ENCODE data around the gene LTB4R2. TPM values are rescaled to one million over a fixed set of nuclear protein-coding genes. Genes with fewer than 3 reads are reported as not detected.

Gene LTB4R2
- 10 to 100 TPM; 21.5 to 23.4 TPM for total RNA-seq

GRCh38 chr14:24309538-24310264 lies at the start of gene LTB4R2:
TSS of gene LTB4R2 (plus strand) at chr14:24310140. CDS start at chr14:24310665, 525 bp downstream.
- no peaks in the 10 kb centered on the region for H3K9me3 Mint-ChIP-seq
- ATAC-seq (replicated peaks in 1 of 2), result no peak

GRCh38 chr14:24260780-24261157 lies 49.2 kb upstream of the LTB4R2 start:
- ATAC-seq (replicated peaks in 1 of 2), result no peak
- DNase-seq, result no peak
- Mint-ChIP-seq H3K36me3 (ENCODE audit: insufficient read depth in 2 of 2) (no peaks in the 10 kb centered on the region), H3K9me3 (no peaks in the 10 kb centered on the region), H3K4me3 (no peak overlapping the region), H3K4me1 (ENCODE audit: low read depth) (no peaks in the 10 kb centered on the region), H3K27me3 (ENCODE audit: low read depth) (no peaks in the 10 kb centered on the region), H3K27ac (no peak overlapping the region)

More at GRCh38 chr14:24309538-24310264, at the start of gene LTB4R2:
- H3K4me1 Mint-ChIP-seq (ENCODE audit: low read depth), result peaks cover 68% of the 10 kb centered on the region
- no peaks in the 10 kb centered on the region for H3K27me3 Mint-ChIP-seq (ENCODE audit: low read depth)
- peak within 1 kb of the TSS; percentile 85 to 86 for H3K4me3 Mint-ChIP-seq
- no peak within 1 kb of the TSS for H3K27ac Mint-ChIP-seq
- no peak for DNase-seq
- H3K36me3 Mint-ChIP-seq (ENCODE audit: insufficient read depth in 2 of 2), result peaks cover 5 to 25% of the 10 kb centered on the region in 2 donors

- Mint-ChIP-seq H3K9me3 (no peaks in the 10 kb centered on the region), H3K36me3 (ENCODE audit: insufficient read depth in 2 of 2) (no peaks in the 10 kb centered on the region), H3K27me3 (ENCODE audit: low read depth) (no peaks in the 10 kb centered on the region), H3K27ac (no peak overlapping the region), H3K4me1 (ENCODE audit: low read depth) (no peaks in the 10 kb centered on the region), H3K4me3 (no peak overlapping the region)
- DNase-seq (no peak), ATAC-seq (replicated peaks in 1 of 2) (no peak)
Observed at GRCh38 chr14:24261256-24261968, 48.5 kb upstream of the LTB4R2 start.

GRCh38 chr14:24261969-24262327 lies 48.0 kb upstream of the LTB4R2 start:
- H3K4me1 Mint-ChIP-seq (ENCODE audit: low read depth), result no peaks in the 10 kb centered on the region
- no peak for ATAC-seq (replicated peaks in 1 of 2)
- peaks cover under 1 to 2% of the 10 kb centered on the region in 2 donors for H3K36me3 Mint-ChIP-seq (ENCODE audit: insufficient read depth in 2 of 2)
- H3K27ac Mint-ChIP-seq, result no peak overlapping the region
- no peak for DNase-seq
- H3K27me3 Mint-ChIP-seq (ENCODE audit: low read depth), result no peaks in the 10 kb centered on the region
- H3K9me3 Mint-ChIP-seq, result no peaks in the 10 kb centered on the region
- H3K4me3 Mint-ChIP-seq, result no peak overlapping the region

GRCh38 chr14:24262821-24263733 lies 46.9 kb upstream of the LTB4R2 start, which contains the start of gene TGM1:
TSS of gene TGM1 (minus strand) at chr14:24263177. CDS start at chr14:24262352, 825 bp downstream.
- peaks cover 2 to 4% of the 10 kb centered on the region in 2 donors for H3K36me3 Mint-ChIP-seq (ENCODE audit: insufficient read depth in 2 of 2)
- ATAC-seq (replicated peaks in 1 of 2), result no peak
- H3K9me3 Mint-ChIP-seq, result no peaks in the 10 kb centered on the region

GRCh38 chr14:24263848-24264247 lies 46.1 kb upstream of the LTB4R2 start:
- H3K36me3 Mint-ChIP-seq (ENCODE audit: insufficient read depth in 2 of 2), result peaks cover 2 to 4% of the 10 kb centered on the region in 2 donors

More at GRCh38 chr14:24262821-24263733, 46.9 kb upstream of the LTB4R2 start, which contains the start of gene TGM1:
- no peak within 1 kb of the TSS for H3K4me3 Mint-ChIP-seq
- no peaks in the 10 kb centered on the region for H3K27me3 Mint-ChIP-seq (ENCODE audit: low read depth)
- H3K27ac Mint-ChIP-seq, result no peak within 1 kb of the TSS
- DNase-seq, result no peak
- H3K4me1 Mint-ChIP-seq (ENCODE audit: low read depth), result no peaks in the 10 kb centered on the region

GRCh38 chr14:24264298-24264697 lies 45.6 kb upstream of the LTB4R2 start:
- Mint-ChIP-seq H3K36me3 (ENCODE audit: insufficient read depth in 2 of 2) (peaks cover 2 to 4% of the 10 kb centered on the region in 2 donors), H3K27me3 (ENCODE audit: low read depth) (no peaks in the 10 kb centered on the region), H3K27ac (no peak overlapping the region), H3K9me3 (no peaks in the 10 kb centered on the region), H3K4me1 (ENCODE audit: low read depth) (no peaks in the 10 kb centered on the region), H3K4me3 (no peak overlapping the region)
- ATAC-seq (replicated peaks in 1 of 2) (no peak), DNase-seq (no peak)

More at GRCh38 chr14:24263848-24264247, 46.1 kb upstream of the LTB4R2 start:
- no peaks in the 10 kb centered on the region for H3K4me1 Mint-ChIP-seq (ENCODE audit: low read depth)
- no peaks in the 10 kb centered on the region for H3K9me3 Mint-ChIP-seq
- no peak overlapping the region for H3K27ac Mint-ChIP-seq
- ATAC-seq (replicated peaks in 1 of 2), result no peak
- no peaks in the 10 kb centered on the region for H3K27me3 Mint-ChIP-seq (ENCODE audit: low read depth)
- no peak for DNase-seq
- H3K4me3 Mint-ChIP-seq, result no peak overlapping the region

- no peaks in the 10 kb centered on the region for H3K27me3 Mint-ChIP-seq (ENCODE audit: low read depth)
- H3K27ac Mint-ChIP-seq, result no peak overlapping the region
- no peak for DNase-seq
- ATAC-seq (replicated peaks in 1 of 2), result no peak
- peaks cover 2 to 4% of the 10 kb centered on the region in 2 donors for H3K36me3 Mint-ChIP-seq (ENCODE audit: insufficient read depth in 2 of 2)
- H3K4me1 Mint-ChIP-seq (ENCODE audit: low read depth), result peaks cover 13% of the 10 kb centered on the region
- no peaks in the 10 kb centered on the region for H3K9me3 Mint-ChIP-seq
- H3K4me3 Mint-ChIP-seq, result no peak overlapping the region
Observed at GRCh38 chr14:24266344-24267244, 43.3 kb upstream of the LTB4R2 start.

GRCh38 chr14:24267516-24267915 lies 42.4 kb upstream of the LTB4R2 start:
- no peak overlapping the region for H3K4me3 Mint-ChIP-seq
- H3K36me3 Mint-ChIP-seq (ENCODE audit: insufficient read depth in 2 of 2), result peaks cover 2 to 4% of the 10 kb centered on the region in 2 donors
- peaks cover 22% of the 10 kb centered on the region for H3K4me1 Mint-ChIP-seq (ENCODE audit: low read depth)
- ATAC-seq (replicated peaks in 1 of 2) (no peak), DNase-seq (no peak)
- H3K27me3 Mint-ChIP-seq (ENCODE audit: low read depth), result no peaks in the 10 kb centered on the region
- H3K9me3 Mint-ChIP-seq, result no peaks in the 10 kb centered on the region
- H3K27ac Mint-ChIP-seq, result no peak overlapping the region

GRCh38 chr14:24268225-24268624 lies 41.7 kb upstream of the LTB4R2 start:
- no peak overlapping the region for H3K27ac Mint-ChIP-seq
- H3K4me1 Mint-ChIP-seq (ENCODE audit: low read depth), result peaks cover 30% of the 10 kb centered on the region
- peaks cover 2 to 4% of the 10 kb centered on the region in 2 donors for H3K36me3 Mint-ChIP-seq (ENCODE audit: insufficient read depth in 2 of 2)
- no peaks in the 10 kb centered on the region for H3K27me3 Mint-ChIP-seq (ENCODE audit: low read depth)
- ATAC-seq (replicated peaks in 1 of 2) (no peak), DNase-seq (no peak)
- H3K9me3 Mint-ChIP-seq, result no peaks in the 10 kb centered on the region
- H3K4me3 Mint-ChIP-seq, result no peak overlapping the region

- Mint-ChIP-seq H3K4me3 (no peak overlapping the region), H3K27ac (no peak overlapping the region), H3K36me3 (ENCODE audit: insufficient read depth in 2 of 2) (peaks cover 2 to 4% of the 10 kb centered on the region in 2 donors), H3K9me3 (no peaks in the 10 kb centered on the region), H3K4me1 (ENCODE audit: low read depth) (peaks cover 41% of the 10 kb centered on the region), H3K27me3 (ENCODE audit: low read depth) (no peaks in the 10 kb centered on the region)
- no peak for DNase-seq
- no peak for ATAC-seq (replicated peaks in 1 of 2)
Observed at GRCh38 chr14:24269368-24269767, 40.6 kb upstream of the LTB4R2 start.

- no peaks in the 10 kb centered on the region for H3K9me3 Mint-ChIP-seq
- no peak for ATAC-seq (replicated peaks in 1 of 2)
- H3K27me3 Mint-ChIP-seq (ENCODE audit: low read depth), result no peaks in the 10 kb centered on the region
- H3K27ac Mint-ChIP-seq, result no peak overlapping the region
- peaks cover 46% of the 10 kb centered on the region for H3K4me1 Mint-ChIP-seq (ENCODE audit: low read depth)
- no peak for DNase-seq
- peaks cover 2 to 4% of the 10 kb centered on the region in 2 donors for H3K36me3 Mint-ChIP-seq (ENCODE audit: insufficient read depth in 2 of 2)
- peak overlapping the region; percentile 75 to 83 for H3K4me3 Mint-ChIP-seq
Observed at GRCh38 chr14:24269910-24270536, 39.9 kb upstream of the LTB4R2 start.
